ENCODE measurements around the gene CUL1. TPM values are rescaled to one million over a fixed set of nuclear protein-coding genes. Genes with fewer than 3 reads are reported as not detected.
A peak's percentile ranks its signal among the peaks of the same experiment; 100 is the strongest.

CUL1 gene
- total RNA-seq = 62.8 TPM

DNA sequence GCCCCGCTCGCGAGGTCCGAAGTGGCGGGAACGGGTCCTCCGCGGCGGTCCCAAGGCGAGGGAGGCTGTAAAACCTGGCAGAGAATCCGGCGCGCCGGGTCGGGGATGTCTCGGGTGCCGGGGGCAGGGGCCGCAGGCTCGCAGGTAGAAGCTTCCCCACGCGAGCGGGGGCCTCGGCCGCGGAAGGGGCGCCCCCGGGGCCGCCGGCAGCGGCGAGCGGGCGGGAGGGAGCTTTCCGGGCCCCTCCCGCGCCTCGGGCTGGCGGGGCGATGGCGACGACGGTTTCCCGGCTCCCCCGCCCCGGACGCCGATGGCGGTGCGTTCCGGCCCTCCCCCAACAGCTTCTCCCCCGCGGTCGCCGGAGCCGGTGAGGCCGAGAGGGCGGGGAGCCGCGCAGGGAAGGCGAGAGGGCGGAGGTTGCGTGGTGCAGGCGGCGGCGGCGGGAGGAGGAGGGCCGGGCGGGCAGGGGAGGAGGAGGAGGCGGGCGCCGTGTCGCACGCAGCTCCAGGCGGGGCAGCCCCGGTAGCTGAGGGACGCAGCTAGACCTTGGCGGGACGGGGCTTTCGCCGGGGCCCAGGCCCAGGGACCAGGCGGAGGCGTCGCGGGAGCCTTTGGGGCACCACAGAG is at the start of gene CUL1:
TSS of gene CUL1 (plus strand) at position 507 of the 627 bp plus-strand sequence. CDS start 31,220 bp downstream, outside the sequence.
- peak; percentile 67 to 79 for DNase-seq (ENCODE audit: low spot score in 2 of 2)
- FAIRE-seq = no peak

DNA sequence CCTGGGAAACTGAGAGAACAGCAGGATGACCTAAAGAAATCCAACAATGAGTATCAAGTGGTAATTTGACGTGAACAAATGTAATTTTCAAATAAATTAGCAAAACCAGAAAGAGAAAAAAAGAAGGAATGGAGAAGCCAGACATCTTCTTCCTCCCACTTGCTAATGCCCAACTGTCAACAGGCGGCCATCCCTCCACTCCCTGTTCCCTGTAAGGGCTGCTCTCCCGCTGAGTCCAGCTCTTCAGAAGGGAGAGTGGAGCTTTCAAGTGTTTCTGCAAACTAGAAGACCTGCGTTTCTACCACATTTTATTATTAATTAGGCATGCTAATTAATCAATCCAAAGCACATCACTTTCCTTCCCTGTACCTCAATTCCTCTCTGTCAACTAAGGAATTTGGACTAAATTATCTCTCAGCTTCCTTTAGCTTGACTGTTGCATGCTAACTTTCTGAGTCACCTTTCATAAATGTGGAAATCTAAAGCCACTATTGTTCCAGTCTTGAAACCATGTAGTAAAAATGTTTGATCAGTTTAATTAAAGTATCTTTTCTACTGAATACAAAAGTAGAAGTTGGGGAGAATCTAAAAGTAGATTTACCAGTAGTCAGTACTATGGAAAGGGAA is 48.4 kb upstream of the CUL1 start:
- DNase-seq (ENCODE audit: low spot score in 2 of 2) = no peak
- FAIRE-seq = no peak

GRCh38 chr7:148652773-148653172 is 45.9 kb upstream of the CUL1 start:
- no peak for FAIRE-seq
- no peak for DNase-seq (ENCODE audit: low spot score in 2 of 2)

GRCh38 chr7:148657929-148658328 is 40.8 kb upstream of the CUL1 start:
- no peak for DNase-seq (ENCODE audit: low spot score in 2 of 2)
- FAIRE-seq = no peak

- FAIRE-seq = no peak
- DNase-seq (ENCODE audit: low spot score in 2 of 2) = no peak
These were observed 37.2 kb upstream of the CUL1 start for GRCh38 chr7:148661471-148661870.

DNA sequence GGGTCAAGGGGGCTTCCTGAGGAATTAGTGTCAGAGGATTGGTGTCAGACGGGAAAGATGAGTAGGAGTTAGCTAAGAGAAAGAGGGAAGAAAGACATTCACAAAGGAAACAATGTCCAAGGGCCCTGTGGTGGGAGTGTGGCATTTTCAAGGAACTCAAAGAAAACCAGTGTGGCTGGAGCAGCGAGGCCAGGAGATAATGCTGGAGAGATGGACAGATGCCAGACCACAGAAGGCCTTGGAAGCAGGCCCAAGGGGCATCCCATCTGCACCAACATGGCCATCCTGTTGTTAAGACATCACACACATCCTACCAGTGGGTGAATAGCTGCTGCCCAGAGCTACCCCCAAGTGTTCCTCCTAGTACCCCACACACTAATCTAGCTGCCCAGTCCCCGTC is 36.1 kb upstream of the CUL1 start:
- no peak for DNase-seq (ENCODE audit: low spot score in 2 of 2)
- no peak for FAIRE-seq

GRCh38 chr7:148664324-148664723 is 34.4 kb upstream of the CUL1 start:
- FAIRE-seq (no peak), DNase-seq (ENCODE audit: low spot score in 2 of 2) (peak in 1 of 2 donors; percentile 25)

GRCh38 chr7:148665221-148665620 is 33.5 kb upstream of the CUL1 start:
- FAIRE-seq (no peak), DNase-seq (ENCODE audit: low spot score in 2 of 2) (no peak)

DNA sequence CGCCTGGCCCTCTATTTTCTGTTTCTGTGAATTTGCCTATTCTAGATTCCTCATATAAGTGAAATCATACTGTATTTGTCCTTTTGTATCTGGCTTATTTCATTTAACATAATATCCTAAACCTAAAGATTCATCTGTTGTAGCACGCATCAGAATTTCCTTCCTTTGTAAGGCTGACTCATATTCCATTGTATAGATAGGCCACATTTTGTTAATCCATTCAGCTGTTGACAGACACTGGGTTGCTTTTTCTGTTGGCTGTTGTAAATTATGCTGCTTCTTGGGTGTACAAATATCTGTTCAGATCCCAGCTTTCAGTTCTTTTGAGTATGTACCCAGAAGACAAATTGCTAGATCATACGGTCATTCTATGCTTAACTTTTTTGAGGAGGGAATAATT is 28.8 kb upstream of the CUL1 start:
- FAIRE-seq (no peak), DNase-seq (ENCODE audit: low spot score in 2 of 2) (no peak)

- FAIRE-seq = no peak
- no peak for DNase-seq (ENCODE audit: low spot score in 2 of 2)
These were observed 28.3 kb upstream of the CUL1 start for GRCh38 chr7:148670374-148670773.

DNA sequence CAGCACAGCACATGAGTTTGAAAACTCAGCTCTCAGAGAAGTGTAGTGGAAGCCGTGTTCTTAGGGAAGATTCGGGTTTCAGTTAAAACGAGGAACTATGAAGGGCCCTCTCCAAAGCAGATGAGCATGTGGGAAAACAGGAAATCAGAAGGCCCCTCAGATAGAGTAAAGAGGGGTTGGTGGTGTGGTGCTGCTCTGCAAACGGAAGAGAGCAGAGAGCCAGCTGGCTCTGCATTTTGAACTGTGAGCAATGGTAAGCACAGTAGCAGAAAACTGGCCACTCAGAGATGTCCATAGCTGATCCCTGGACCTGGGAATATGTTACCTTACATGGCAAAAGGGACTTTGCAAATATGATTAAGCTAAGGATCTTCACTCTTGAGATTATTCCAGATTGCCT is 27.9 kb upstream of the CUL1 start:
- FAIRE-seq = no peak
- DNase-seq (ENCODE audit: low spot score in 2 of 2) = no peak

DNA sequence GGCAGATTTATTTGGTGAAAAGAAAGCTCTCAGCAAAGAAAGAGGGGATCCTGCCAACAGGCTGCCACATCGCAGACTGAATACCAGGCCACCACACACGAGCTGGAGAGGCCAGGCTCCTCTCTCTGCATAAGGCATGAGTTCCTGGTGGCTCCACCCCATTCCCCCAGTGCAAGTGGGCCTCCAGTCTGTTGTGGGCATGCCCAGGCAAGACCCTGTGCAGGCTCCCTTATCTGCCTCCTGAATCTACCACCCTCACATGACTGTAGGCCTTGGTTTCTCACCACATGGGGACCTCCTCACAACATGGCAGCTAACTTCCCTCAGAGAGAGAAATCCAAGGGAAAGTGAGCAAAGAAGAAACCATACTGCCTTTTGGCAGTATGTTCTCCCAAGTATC is 26.7 kb upstream of the CUL1 start:
- no peak for DNase-seq (ENCODE audit: low spot score in 2 of 2)
- no peak for FAIRE-seq

DNA sequence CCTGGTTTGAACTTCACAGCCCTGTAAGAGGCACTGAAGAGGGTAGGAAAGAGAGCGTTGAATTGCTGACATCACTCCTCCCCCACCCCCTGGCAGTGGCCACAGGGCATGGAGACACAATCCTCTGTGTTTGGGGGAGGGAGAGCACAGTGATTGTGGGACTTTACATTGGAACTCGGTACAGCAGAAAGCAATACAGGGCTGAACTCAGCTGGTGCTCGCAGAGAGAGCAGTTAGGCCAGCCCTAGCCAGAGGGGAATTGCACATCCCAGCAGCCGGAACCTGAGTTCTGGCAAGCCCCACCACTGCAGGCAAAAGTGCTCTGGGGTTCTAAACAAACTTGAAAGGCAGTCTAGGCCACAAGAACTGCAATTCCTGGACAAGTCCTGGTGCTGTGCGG is 24.0 kb upstream of the CUL1 start:
- DNase-seq (ENCODE audit: low spot score in 2 of 2) (no peak), FAIRE-seq (no peak)

GRCh38 chr7:148676291-148676690 is 22.4 kb upstream of the CUL1 start:
- DNase-seq (ENCODE audit: low spot score in 2 of 2) = no peak

GRCh38 chr7:148681821-148682220 is 16.9 kb upstream of the CUL1 start:
- FAIRE-seq (no peak), DNase-seq (ENCODE audit: low spot score in 2 of 2) (no peak)

More at GRCh38 chr7:148676291-148676690, 22.4 kb upstream of the CUL1 start:
- FAIRE-seq = no peak

GRCh38 chr7:148684289-148684830 is 14.3 kb upstream of the CUL1 start:
- no peak for FAIRE-seq
- DNase-seq (ENCODE audit: low spot score in 2 of 2) = no peak

- no peak for FAIRE-seq
- DNase-seq (ENCODE audit: low spot score in 2 of 2) = no peak
These were observed 12.3 kb upstream of the CUL1 start for GRCh38 chr7:148686312-148686937.

- no peak for DNase-seq (ENCODE audit: low spot score in 2 of 2)
These were observed 11.1 kb upstream of the CUL1 start for GRCh38 chr7:148687555-148687954.

GRCh38 chr7:148688526-148688925 is 10.2 kb upstream of the CUL1 start:
- DNase-seq (ENCODE audit: low spot score in 2 of 2) (no peak), FAIRE-seq (no peak)

More at GRCh38 chr7:148687555-148687954, 11.1 kb upstream of the CUL1 start:
- FAIRE-seq = no peak

DNA sequence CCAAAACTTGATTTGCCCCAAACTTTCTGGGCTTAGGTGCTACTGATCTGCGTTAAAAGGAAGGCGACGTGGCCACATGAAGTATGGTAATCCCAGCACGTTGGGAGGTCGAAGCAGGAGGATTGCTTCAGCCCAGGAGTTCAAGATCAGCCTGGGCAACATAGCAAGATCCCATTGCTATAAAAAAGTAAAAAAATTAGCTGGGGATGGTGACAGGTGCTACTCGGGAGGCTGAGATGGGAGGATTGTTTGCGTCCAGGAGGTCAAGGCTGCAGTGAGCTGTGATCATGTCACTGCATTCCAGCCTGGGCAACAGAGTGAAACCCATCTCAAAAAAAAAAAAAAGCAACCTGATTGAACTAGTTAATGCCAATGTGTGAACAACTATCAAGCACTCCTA is 5.1 kb upstream of the CUL1 start:
- DNase-seq (ENCODE audit: low spot score in 2 of 2) = no peak
- no peak for FAIRE-seq

DNA sequence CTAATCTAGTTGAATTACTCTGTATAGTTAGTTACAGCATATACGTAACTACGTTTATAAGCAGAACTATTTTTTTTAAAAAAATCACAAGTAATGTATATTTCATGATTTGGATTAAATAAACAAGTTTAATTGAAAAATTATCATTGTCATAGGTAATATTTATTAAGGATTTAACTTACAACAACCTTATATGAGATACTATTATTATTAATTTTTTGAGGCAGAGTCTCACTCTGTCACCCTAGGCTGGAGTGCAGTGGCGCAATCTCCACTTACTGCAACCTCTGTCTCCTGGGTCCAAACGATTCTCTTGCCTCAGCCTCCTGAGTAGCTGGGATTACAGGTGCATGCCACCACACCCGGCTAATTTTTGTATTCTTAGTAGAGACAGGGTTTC is 4.1 kb upstream of the CUL1 start:
- DNase-seq (ENCODE audit: low spot score in 2 of 2) (no peak), FAIRE-seq (no peak)

- DNase-seq (ENCODE audit: low spot score in 2 of 2) (no peak), FAIRE-seq (no peak)
These were observed 2.8 kb upstream of the CUL1 start for GRCh38 chr7:148695953-148696352.
